Stimulated activated naive CD4-positive, alpha-beta T cell (primary cell): ENCODE measurements around the gene SNX14.
"Not testable (repeated sequence)": the region's sequence is repeated elsewhere in the genome, so short reads cannot be mapped to it uniquely, and the experiment has no call there.

Experiments
- DNase-seq, 6 experiments: peaks; one replicate each; lab custom pipeline; 2025; lab: John Stamatoyannopoulos, UW

The SNX14 gene

GRCh38 chr6:85593438-85594196 lies at the start of gene SNX14:
Gene SNX14 (minus strand): TSS chr6:85593858. CDS start chr6:85593718, 140 bp downstream.
- peak; percentile 59 to 79 (median 70) for DNase-seq

GRCh38 chr6:85642774-85643536 lies 49.3 kb upstream of the SNX14 start, which contains the start of gene SYNCRIP:
Gene SYNCRIP (minus strand): TSS chr6:85642886. CDS start chr6:85641439, 1,447 bp downstream.
- peak; percentile 96 to 99 (median 98) for DNase-seq

- DNase-seq: peak; percentile 42 to 64 (median 60)
Measured at GRCh38 chr6:85641897-85642773, 48.5 kb upstream of the SNX14 start.

- DNase-seq: no peak
Measured at GRCh38 chr6:85641522-85641896, 47.9 kb upstream of the SNX14 start.

- DNase-seq: no peak
Measured at GRCh38 chr6:85640821-85641220, 47.2 kb upstream of the SNX14 start.

- DNase-seq: no peak
Measured at GRCh38 chr6:85637579-85637978, 43.9 kb upstream of the SNX14 start.

GRCh38 chr6:85632164-85632942 lies 38.7 kb upstream of the SNX14 start:
- DNase-seq: no peak

- DNase-seq: not testable (repeated sequence)
Measured at GRCh38 chr6:85631117-85631516, 37.5 kb upstream of the SNX14 start.

GRCh38 chr6:85628353-85628752 lies 34.7 kb upstream of the SNX14 start:
- no peak for DNase-seq

GRCh38 chr6:85620308-85620707 lies 26.6 kb upstream of the SNX14 start:
- no peak for DNase-seq

- DNase-seq: no peak
Measured at GRCh38 chr6:85614780-85615179, 21.1 kb upstream of the SNX14 start.

GRCh38 chr6:85612690-85613474 lies 19.2 kb upstream of the SNX14 start:
- no peak for DNase-seq

GRCh38 chr6:85610182-85610895 lies 16.7 kb upstream of the SNX14 start:
- DNase-seq: no peak

- DNase-seq: no peak
Measured at GRCh38 chr6:85602100-85602499, 8.4 kb upstream of the SNX14 start.

- peak in 1 of 6 experiments; percentile 8 for DNase-seq
Measured at GRCh38 chr6:85600713-85601313, 7.2 kb upstream of the SNX14 start.

GRCh38 chr6:85594197-85594930 lies 706 bp upstream of the SNX14 start:
- DNase-seq: peak in 5 of 6 experiments; percentile 38 to 66 (median 45)

- DNase-seq: no peak
Measured at GRCh38 chr6:85592033-85592432, 1.6 kb downstream of the SNX14 start.

- no peak for DNase-seq
Measured at GRCh38 chr6:85591207-85591606, 2.5 kb downstream of the SNX14 start.

GRCh38 chr6:85585741-85586140 lies 7.9 kb downstream of the SNX14 start:
- DNase-seq: no peak
